Gastroesophageal sphincter (tissue), 4 donors: Measurements from ENCODE around the gene KISS1R. TPM values are rescaled to one million over a fixed set of nuclear protein-coding genes. Genes with fewer than 3 reads are reported as not detected.

ENCODE experiments used
- ATAC-seq: fragments of 150-250 bp; one replicate; pipeline ENCODE4 v1.9.1; 2016; ENCODE audit warnings: mild to moderate bottlenecking, moderate library complexity
- H3K27ac ChIP-seq, 4 donors: fragments of 200-600 bp; sonication (generic) in 3 of 4; 1 replicate in 3 of 4; 2 replicates in 1 of 4; pipeline ENCODE4 v1.5.1; 2016 to 2019
- H3K27me3 ChIP-seq: fragments of 200-600 bp; sonication (generic); one replicate; pipeline ENCODE4 v1.5.1; 2019
- H3K36me3 ChIP-seq, 2 donors: fragments of 200-600 bp; sonication (generic); one replicate each; pipeline ENCODE4 v1.5.1; 2019; ENCODE audit warnings: control low read depth in 1 of 2
- H3K4me1 ChIP-seq, 3 donors: fragments of 200-600 bp; sonication (generic); 1 replicate in 2 of 3; 2 replicates in 1 of 3; pipeline ENCODE4 v1.5.1; 2016 to 2019; ENCODE audit warnings: control low read depth in 2 of 3
- H3K4me3 ChIP-seq, 2 donors: fragments of 200-600 bp; sonication (generic); one replicate each; pipeline ENCODE4 v1.5.1; 2019; ENCODE audit warnings: mild to moderate bottlenecking in 1 of 2, moderate library complexity in 1 of 2
- H3K9me3 ChIP-seq, 3 donors: fragments of 200-600 bp; sonication (generic); one replicate each; pipeline ENCODE4 v1.5.1; 2017 to 2019; ENCODE audit warnings: control low read depth in 2 of 3
- EP300 ChIP-seq: sonication (generic); formaldehyde crosslinking; IDR thresholded peaks from one replicate; pipeline ENCODE4 v1.6.1; 2017; ENCODE audit warnings: antibody characterized with exemption, mild to moderate bottlenecking
- POLR2A ChIP-seq, 2 donors: fragments of 450-650 bp; IDR thresholded peaks; one replicate each; pipeline ENCODE4 v1.6.1; 2017; ENCODE audit warnings: antibody characterized with exemption in 2 of 2, mild to moderate bottlenecking in 2 of 2, moderate library complexity in 1 of 2
- POLR2AphosphoS5 ChIP-seq: sonication (generic); formaldehyde crosslinking; IDR thresholded peaks from one replicate; pipeline ENCODE4 v1.6.1; 2017; ENCODE audit warnings: antibody characterized with exemption
- WGBS, 2 donors: methylation state at CpG; one replicate each; pipeline ENCODE4 v1.1.5; 2018; ENCODE audit warnings: low coverage in 1 of 2; 5-methylcytosine and 5-hydroxymethylcytosine counted together
- total RNA-seq, 4 donors: library from RNA; depleted of rRNA; stranded (reverse); fragments of >200 nt; gene quantifications; one replicate each; pipeline ENCODE4 v1.1.0, GENCODE V29; 2016
- TF ChIP-seq, protein P1 (sequence below), 4 experiments: fragments of 200-600 bp in 2 of 4; fragments of 450-650 bp in 2 of 4; sonication (generic) in 1 of 4; IDR thresholded peaks; one replicate each; pipeline ENCODE4 v1.5.1; 2017 to 2019; ENCODE audit warnings: antibody characterized with exemption in 4 of 4, mild to moderate bottlenecking in 2 of 4, moderate library complexity in 2 of 4

The KISS1R gene
- total RNA-seq, 4 donors from 2014 or later = not detected

DNA sequence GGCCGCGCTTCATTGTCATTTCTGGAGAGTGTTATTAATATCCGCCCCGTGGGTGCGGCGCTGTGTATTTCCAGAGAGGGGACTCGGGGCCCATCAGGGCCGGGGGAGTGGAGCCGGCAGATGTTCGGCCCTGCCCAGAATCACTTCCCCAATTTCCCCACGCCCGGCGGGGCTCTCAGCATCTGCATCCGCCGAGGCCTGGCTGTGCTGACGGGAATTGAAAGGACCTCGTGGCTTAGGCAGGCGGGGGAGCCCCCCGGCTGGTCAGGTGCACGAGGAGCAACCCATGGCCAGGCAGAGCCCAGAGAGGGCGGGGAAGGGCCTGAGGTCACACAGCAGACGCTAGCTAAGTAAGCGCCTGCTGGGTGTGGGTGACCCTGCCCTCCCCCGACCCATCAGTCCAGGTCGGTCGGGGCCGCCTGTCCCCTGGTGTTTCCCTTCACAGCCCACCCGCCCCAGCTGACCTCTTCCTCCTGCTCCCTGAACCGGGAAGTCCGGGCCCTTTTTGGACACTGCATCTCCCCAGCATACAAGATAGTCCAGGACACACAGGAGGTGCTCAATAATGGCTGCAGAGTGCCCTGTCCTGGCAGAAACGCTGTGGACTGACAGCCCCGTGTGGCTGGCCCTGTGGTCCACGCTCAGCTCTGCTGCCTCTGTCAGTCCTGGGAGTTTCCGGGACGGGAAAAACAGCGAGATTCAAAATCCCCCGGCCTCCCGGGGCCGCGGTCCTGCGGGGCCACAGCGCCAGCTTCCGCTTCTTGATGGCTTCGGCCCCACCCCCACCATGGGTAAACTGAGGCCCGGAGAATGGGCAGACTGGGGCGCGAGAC lies 30.8 kb downstream of the KISS1R start:
- no peaks in the 10 kb centered on the region for H3K9me3 ChIP-seq
- no peaks in the 10 kb centered on the region for H3K27me3 ChIP-seq
- TF ChIP-seq POLR2AphosphoS5 (peak; percentile 43), POLR2A (IDR thresholded peaks at IDR 0.05) (no peak)
- no peak overlapping the region for H3K27ac ChIP-seq
- H3K4me1 ChIP-seq = peaks cover 0 to 6% (median 4%) of the 10 kb centered on the region in 3 donors
- H3K4me3 ChIP-seq = no peak overlapping the region
- H3K36me3 ChIP-seq = peaks cover 0 to 5% of the 10 kb centered on the region in 2 donors
- peak; percentile 79 for ATAC-seq
- 92% methylated on average over 9 of the region's 47 CpGs; no CpG with 5 or more reads in 1 of the 2 donors for WGBS, 2 donors

DNA sequence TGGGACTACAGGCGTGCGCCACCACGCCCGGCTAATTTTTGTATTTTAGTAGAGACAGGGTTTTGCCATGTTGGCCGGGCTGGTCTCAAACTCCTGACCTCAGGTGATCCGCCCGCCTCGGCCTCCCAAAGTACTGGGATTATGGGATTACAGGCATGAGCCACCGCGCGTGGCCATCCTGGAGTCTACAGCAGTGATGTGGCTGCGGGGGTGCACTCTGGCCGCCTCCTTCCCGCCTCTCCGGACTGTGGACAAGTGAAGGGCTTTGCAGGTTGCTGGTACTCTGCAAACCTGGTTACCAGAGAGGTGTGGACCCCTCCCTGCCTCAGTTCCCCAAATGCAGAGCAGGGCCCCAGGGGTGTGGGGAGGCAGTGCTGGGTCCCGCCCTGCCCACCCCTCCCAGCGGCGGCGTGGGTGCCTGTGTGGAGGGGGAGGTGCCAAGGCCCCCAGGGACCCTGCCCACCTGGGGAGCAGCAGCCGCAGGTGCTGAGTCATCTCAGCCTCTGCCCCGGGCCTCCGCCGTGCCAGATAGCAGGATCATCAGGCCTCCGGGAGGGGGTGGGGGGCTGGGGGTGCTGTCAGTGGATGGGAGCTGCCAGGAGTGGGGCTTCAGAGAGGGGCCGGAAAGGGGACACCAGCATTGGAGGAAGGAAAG lies 31.8 kb downstream of the KISS1R start:
- no peak for ATAC-seq
- TF ChIP-seq EP300 (no peak), POLR2A (IDR thresholded peaks at IDR 0.05) (no peak), POLR2AphosphoS5 (no peak)
- TF ChIP-seq, protein P1, sequence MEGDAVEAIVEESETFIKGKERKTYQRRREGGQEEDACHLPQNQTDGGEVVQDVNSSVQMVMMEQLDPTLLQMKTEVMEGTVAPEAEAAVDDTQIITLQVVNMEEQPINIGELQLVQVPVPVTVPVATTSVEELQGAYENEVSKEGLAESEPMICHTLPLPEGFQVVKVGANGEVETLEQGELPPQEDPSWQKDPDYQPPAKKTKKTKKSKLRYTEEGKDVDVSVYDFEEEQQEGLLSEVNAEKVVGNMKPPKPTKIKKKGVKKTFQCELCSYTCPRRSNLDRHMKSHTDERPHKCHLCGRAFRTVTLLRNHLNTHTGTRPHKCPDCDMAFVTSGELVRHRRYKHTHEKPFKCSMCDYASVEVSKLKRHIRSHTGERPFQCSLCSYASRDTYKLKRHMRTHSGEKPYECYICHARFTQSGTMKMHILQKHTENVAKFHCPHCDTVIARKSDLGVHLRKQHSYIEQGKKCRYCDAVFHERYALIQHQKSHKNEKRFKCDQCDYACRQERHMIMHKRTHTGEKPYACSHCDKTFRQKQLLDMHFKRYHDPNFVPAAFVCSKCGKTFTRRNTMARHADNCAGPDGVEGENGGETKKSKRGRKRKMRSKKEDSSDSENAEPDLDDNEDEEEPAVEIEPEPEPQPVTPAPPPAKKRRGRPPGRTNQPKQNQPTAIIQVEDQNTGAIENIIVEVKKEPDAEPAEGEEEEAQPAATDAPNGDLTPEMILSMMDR (IDR thresholded peaks at IDR 0.05) = no peak
- WGBS, 2 donors = 73% methylated on average over 2 of the region's 25 CpGs; no CpG with 5 or more reads in 1 of the 2 donors

DNA sequence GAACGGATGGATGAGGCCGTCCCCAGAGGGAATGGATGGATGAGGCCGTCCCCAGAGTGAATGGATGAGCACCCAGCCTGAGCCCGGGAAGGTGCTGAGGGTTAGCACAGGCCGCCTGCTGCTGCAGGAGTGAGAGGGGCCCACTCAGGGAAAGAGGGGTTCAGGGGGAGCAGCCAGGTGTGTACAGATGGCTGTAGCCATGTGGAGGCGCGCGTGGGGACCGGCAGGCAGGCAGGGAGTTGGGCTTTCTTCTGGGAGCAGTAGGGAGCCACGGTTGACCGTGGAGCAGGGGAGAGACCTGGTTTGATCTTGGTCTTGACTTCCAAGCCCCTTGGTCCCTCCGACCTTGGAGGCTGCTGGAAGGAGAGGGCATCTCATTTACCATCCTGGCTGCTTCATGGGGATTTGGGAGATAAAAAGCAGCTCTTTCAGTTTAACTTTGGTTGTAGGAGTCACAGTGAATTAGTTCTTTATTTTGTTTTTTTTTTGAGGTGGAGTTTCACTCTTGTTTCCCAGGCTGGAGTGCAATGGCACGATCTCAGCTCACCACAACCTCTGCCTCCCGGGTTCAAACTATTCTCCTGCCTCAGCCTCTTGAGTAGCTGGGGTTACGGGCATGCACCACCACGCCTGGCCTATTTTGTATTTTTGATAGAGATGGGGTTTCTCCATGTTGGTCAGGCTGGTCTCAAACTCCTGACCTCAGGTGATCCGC lies 33.4 kb downstream of the KISS1R start:
- no peak for ATAC-seq
- Histone ChIP-seq H3K4me1 (peaks cover 0 to 15% (median 9%) of the 10 kb centered on the region in 3 donors), H3K4me3 (no peak overlapping the region), H3K27me3 (no peaks in the 10 kb centered on the region), H3K27ac (no peak overlapping the region), H3K9me3 (no peaks in the 10 kb centered on the region), H3K36me3 (peaks cover 0 to 5% of the 10 kb centered on the region in 2 donors)
- 80 to 83% methylated on average over 14 of the region's 17 CpGs for WGBS, 2 donors
- no peak for TF ChIP-seq POLR2AphosphoS5
- TF ChIP-seq EP300 = no peak
- TF ChIP-seq, protein P1 (IDR thresholded peaks at IDR 0.05) = no peak
- no peak for TF ChIP-seq POLR2A (IDR thresholded peaks at IDR 0.05)

More for the DNA sequence above, 31.8 kb downstream of the KISS1R start:
- H3K9me3 ChIP-seq = no peaks in the 10 kb centered on the region
- peaks cover 0 to 15% (median 9%) of the 10 kb centered on the region in 3 donors for H3K4me1 ChIP-seq
- H3K27me3 ChIP-seq = no peaks in the 10 kb centered on the region
- H3K36me3 ChIP-seq = peaks cover 0 to 5% of the 10 kb centered on the region in 2 donors
- H3K27ac ChIP-seq = no peak overlapping the region
- no peak overlapping the region for H3K4me3 ChIP-seq

DNA sequence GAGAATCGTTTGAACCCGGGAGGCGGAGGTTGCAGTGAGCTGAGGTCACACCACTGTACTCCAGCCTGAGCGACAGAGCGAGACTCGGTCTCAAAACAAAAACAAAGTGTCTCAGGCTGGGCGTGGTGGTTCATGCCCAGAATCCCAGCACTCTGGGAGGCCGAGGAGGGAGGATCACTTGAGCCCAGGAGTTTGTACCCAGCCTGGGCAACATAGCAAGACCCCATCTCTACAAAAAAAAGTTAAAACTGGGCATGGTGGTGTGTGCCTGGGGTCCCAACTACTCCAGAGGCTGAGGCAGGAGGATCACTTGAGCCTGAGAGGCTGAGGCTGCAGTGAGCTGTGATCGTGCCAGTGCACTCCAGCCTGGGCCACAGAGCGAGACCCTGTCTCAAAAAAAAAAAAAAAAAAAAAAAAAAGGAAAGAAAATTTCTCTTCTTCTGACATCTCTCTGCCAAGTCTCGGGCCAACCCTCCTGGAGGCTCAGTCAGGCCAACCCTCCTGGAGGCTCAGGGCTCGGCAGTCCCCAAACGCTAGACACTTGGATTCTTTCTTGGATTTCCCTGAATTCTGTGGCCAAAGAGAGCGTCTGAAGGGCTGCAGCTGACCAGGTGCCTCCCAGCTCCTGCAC lies 35.0 kb downstream of the KISS1R start:
- no peak overlapping the region for H3K4me3 ChIP-seq
- no peaks in the 10 kb centered on the region for H3K27me3 ChIP-seq
- no peak overlapping the region for H3K27ac ChIP-seq
- no peaks in the 10 kb centered on the region for H3K9me3 ChIP-seq
- WGBS, 2 donors = 87 to 90% methylated on average over 2 to 4 of the region's 14 CpGs
- TF ChIP-seq POLR2AphosphoS5 (no peak), POLR2A (IDR thresholded peaks at IDR 0.05) (no peak), EP300 (no peak)
- TF ChIP-seq, protein P1 (IDR thresholded peaks at IDR 0.05) = no peak
- no peak for ATAC-seq
- peaks cover 0 to 15% (median 9%) of the 10 kb centered on the region in 3 donors for H3K4me1 ChIP-seq
- H3K36me3 ChIP-seq = peaks cover 0 to 5% of the 10 kb centered on the region in 2 donors
